Ovary (tissue), 3 donors: ENCODE data around the gene GADD45B.

Experiments used
- CTCF ChIP-seq, 3 donors: fragments of 450-650 bp in 2 of 3; fragments of 200-600 bp in 1 of 3; IDR thresholded peaks; one replicate each; pipeline versions ENCODE4 v1.5.1 to v1.8.0; 2016 to 2022; ENCODE audit warnings: antibody characterized with exemption in 3 of 3, mild to moderate bottlenecking in 1 of 3
- EP300 ChIP-seq: sonication (generic); formaldehyde crosslinking; IDR thresholded peaks from one replicate; pipeline ENCODE4 v1.6.1; 2017; ENCODE audit warnings: antibody characterized with exemption
- POLR2A ChIP-seq: fragments of 450-650 bp; IDR thresholded peaks from one replicate; pipeline ENCODE4 v1.6.1; 2017; ENCODE audit warnings: antibody characterized with exemption, mild to moderate bottlenecking, moderate library complexity
- donor health status: DM: no; HTN: no; CAD: no.

- no peak for TF ChIP-seq CTCF (IDR thresholded peaks at IDR 0.05)
- TF ChIP-seq POLR2A, result no peak
- TF ChIP-seq EP300, result no peak
These were observed 6.6 kb upstream of the GADD45B start for GRCh38 chr19:2469102-2469914.
